H1 (cell line): ENCODE measurements around the gene MRPL45. TPM values are rescaled to one million over a fixed set of nuclear protein-coding genes. Genes with fewer than 3 reads are reported as not detected.

Experiments
- CBX5 ChIP-seq: fragments of 300-800, 300-1000 bp; sonication (generic); IDR thresholded peaks from 2 replicates; pipeline ENCODE4 v1.7.1; 2016; ENCODE audit warnings: antibody characterized with exemption, low read length, low read depth
- CBX8 ChIP-seq: fragments of 300-800, 300-1000 bp; sonication (generic); IDR thresholded peaks from 2 replicates; pipeline ENCODE4 v1.7.1; 2016; ENCODE audit warnings: low read depth, low read length, borderline replicate concordance
- CHD7 ChIP-seq: fragments of 300-600 bp; sonication (generic); IDR thresholded peaks from 2 replicates; pipeline ENCODE4 v1.7.1; 2012; ENCODE audit warnings: low read length, moderate library complexity, mild to moderate bottlenecking, inconsistent platforms; ENCODE audit not compliant: insufficient replicate concordance
- CTCF ChIP-seq, 3 experiments: IDR thresholded peaks; 1 replicate in 2 of 3; 2 replicates in 1 of 3; pipeline versions ENCODE4 v1.5.1 to v1.6.1; 2011; ENCODE audit warnings: low read length in 3 of 3, mild to moderate bottlenecking in 3 of 3, inconsistent platforms in 2 of 3, low read depth in 1 of 3, moderate library complexity in 1 of 3; ENCODE audit not compliant: insufficient read depth in 1 of 3; ENCODE audit errors: control extremely low read depth in 1 of 3
- SP4 ChIP-seq: IDR thresholded peaks from 2 replicates; pipeline ENCODE4 v1.6.1; 2012; ENCODE audit warnings: low read length, inconsistent platforms
- SRF ChIP-seq: IDR thresholded peaks from 2 replicates; pipeline ENCODE4 v1.6.1; 2011; ENCODE audit warnings: mild to moderate bottlenecking, low read depth, low read length, moderate library complexity
- TAF7 ChIP-seq: optimal IDR thresholded peaks from 2 replicates; pipeline ENCODE3; 2011; ENCODE audit warnings: low read depth, mild to moderate bottlenecking, inconsistent platforms, low read length, moderate library complexity, borderline replicate concordance
- TCF12 ChIP-seq: IDR thresholded peaks from 2 replicates; pipeline ENCODE4 v1.6.1; 2011; ENCODE audit warnings: low read depth, mild to moderate bottlenecking, low read length
- polyA plus RNA-seq, 7 experiments: library from polyadenylated mRNA; depleted of rRNA in 3 of 7; stranded (reverse) in 5 of 7; unstranded in 2 of 7; fragments of >200 nt in 5 of 7; fragments of 200-250 nt in 2 of 7; gene quantifications; 1 replicate in 5 of 7; 2 replicates in 1 of 7; 4 replicates in 1 of 7; pipeline versions ENCODE4 v1.2.1 to v1.2.3, GENCODE V29; 2011 to 2013; ENCODE audit warnings: missing spikeins in 2 of 7, mixed read lengths in 2 of 7
- total RNA-seq: library from RNA; stranded (reverse); fragmentation: NEBNext Ultra II Directional; extraction: Animal tissue kit (Norgen Biotek cat#: 25700); gene quantifications from 2 replicates; pipeline ENCODE4 v1.2.1, GENCODE V29; 2021
- TF ChIP-seq, protein P1 (sequence below): IDR thresholded peaks from 2 replicates; pipeline ENCODE4 v1.6.1; 2012; ENCODE audit warnings: inconsistent platforms

MRPL45 gene
- total and polyA plus RNA-seq, 2 of the 8 experiments (the other 6 are each of a cell fraction or from before 2014, with no cell fraction given), result 65.6 to 71.7 TPM

DNA sequence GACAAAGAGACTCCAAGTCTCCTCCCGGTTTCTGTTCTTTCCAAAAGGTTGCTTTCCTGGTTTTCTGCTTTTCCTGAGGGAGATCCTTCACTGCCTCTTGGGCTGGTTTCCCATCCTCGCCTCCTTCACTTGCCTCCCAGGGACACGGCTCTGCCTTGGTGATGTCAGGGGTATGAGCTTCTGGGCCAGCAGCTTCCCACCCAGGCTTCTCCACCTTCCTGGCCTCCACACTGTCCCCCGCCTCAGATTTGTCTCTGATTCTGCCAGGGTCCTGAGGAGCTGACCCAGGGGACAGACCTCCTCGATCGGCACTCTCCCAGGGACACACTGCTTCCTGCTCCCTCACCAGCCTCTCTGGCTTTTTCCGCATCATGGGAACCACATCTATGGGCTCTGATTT lies 32.3 kb downstream of the MRPL45 start (continued):
- TF ChIP-seq CHD7 (no peak), TAF7 (no peak), CTCF (IDR thresholded peaks at IDR 0.05; ENCODE audit: control extremely low read depth in 1 of 3, insufficient read depth in 1 of 3, low read depth in 1 of 3, low read length in 3 of 3) (no peak), CBX8 (no peak), SP4 (no peak), TCF12 (no peak), SRF (no peak), CBX5 (no peak)
- TF ChIP-seq, protein P1, sequence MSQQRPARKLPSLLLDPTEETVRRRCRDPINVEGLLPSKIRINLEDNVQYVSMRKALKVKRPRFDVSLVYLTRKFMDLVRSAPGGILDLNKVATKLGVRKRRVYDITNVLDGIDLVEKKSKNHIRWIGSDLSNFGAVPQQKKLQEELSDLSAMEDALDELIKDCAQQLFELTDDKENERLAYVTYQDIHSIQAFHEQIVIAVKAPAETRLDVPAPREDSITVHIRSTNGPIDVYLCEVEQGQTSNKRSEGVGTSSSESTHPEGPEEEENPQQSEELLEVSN, result no peak
